Upper lobe of left lung (tissue), 4 donors: Measurements from ENCODE around the gene GCNA.

Experiments
- POLR2A ChIP-seq, 4 donors: fragments of 450-650 bp; IDR thresholded peaks; one replicate each; pipeline ENCODE4 v1.5.1; 2016 to 2017; ENCODE audit warnings: antibody characterized with exemption in 4 of 4, mild to moderate bottlenecking in 2 of 4
- POLR2AphosphoS5 ChIP-seq, 2 donors: sonication (generic); formaldehyde crosslinking; IDR thresholded peaks; one replicate each; pipeline ENCODE4 v1.5.1; 2017; ENCODE audit warnings: antibody characterized with exemption in 2 of 2
- TF ChIP-seq, protein P1 (sequence below), 6 experiments: fragments of 450-650 bp in 4 of 6; fragments of 200-600 bp in 2 of 6; sonication (generic) in 2 of 6; IDR thresholded peaks; one replicate each; pipeline ENCODE4 v1.5.1; 2016 to 2019; ENCODE audit warnings: antibody characterized with exemption in 6 of 6

DNA sequence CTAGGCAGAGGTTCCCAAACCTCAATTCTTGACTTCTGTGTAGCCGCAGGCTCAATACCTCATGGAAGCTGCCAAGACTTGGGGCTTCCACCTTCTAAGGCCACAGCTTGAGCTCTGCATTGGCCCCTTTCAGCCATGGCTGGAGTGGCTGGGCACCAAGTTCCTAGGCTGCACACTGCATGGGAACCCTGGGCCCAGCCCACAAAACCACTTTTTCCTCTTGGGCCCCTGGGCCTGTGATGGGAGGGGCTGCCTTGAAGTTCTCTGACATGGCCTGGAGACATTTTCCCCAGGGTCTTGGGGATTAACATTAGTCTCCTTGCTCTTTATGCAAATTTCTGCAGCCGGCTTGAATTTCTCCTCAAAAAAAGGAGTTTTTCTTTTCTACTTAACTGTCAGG is 75.1 kb downstream of the GCNA start:
- no peak for TF ChIP-seq POLR2A (IDR thresholded peaks at IDR 0.05)
- TF ChIP-seq, protein P1, sequence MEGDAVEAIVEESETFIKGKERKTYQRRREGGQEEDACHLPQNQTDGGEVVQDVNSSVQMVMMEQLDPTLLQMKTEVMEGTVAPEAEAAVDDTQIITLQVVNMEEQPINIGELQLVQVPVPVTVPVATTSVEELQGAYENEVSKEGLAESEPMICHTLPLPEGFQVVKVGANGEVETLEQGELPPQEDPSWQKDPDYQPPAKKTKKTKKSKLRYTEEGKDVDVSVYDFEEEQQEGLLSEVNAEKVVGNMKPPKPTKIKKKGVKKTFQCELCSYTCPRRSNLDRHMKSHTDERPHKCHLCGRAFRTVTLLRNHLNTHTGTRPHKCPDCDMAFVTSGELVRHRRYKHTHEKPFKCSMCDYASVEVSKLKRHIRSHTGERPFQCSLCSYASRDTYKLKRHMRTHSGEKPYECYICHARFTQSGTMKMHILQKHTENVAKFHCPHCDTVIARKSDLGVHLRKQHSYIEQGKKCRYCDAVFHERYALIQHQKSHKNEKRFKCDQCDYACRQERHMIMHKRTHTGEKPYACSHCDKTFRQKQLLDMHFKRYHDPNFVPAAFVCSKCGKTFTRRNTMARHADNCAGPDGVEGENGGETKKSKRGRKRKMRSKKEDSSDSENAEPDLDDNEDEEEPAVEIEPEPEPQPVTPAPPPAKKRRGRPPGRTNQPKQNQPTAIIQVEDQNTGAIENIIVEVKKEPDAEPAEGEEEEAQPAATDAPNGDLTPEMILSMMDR (IDR thresholded peaks at IDR 0.05): no peak
- TF ChIP-seq POLR2AphosphoS5 (IDR thresholded peaks at IDR 0.05): no peak
